ENCODE results near the gene ABL2. TPM values are rescaled to one million over a fixed set of nuclear protein-coding genes. Genes with fewer than 3 reads are reported as not detected.
"Not testable (repeated sequence)": the region's sequence is repeated elsewhere in the genome, so short reads cannot be mapped to it uniquely, and the experiment has no call there.

Gene ABL2
- total RNA-seq, 1 donor, result 14.6 TPM

- no peak overlapping the region for H3K4me3 ChIP-seq (ENCODE audit: low read length)
- H3K27me3 ChIP-seq (ENCODE audit: insufficient read depth, low read length), result no peaks in the 10 kb centered on the region
- no peaks in the 10 kb centered on the region for H3K9me3 ChIP-seq (ENCODE audit: low read depth, low read length)
- H3K4me1 ChIP-seq (ENCODE audit: insufficient read depth, low read length), result peaks cover 16% of the 10 kb centered on the region
Observed at GRCh38 chr1:179231923-179232322, 2.4 kb upstream of the ABL2 start.

DNA sequence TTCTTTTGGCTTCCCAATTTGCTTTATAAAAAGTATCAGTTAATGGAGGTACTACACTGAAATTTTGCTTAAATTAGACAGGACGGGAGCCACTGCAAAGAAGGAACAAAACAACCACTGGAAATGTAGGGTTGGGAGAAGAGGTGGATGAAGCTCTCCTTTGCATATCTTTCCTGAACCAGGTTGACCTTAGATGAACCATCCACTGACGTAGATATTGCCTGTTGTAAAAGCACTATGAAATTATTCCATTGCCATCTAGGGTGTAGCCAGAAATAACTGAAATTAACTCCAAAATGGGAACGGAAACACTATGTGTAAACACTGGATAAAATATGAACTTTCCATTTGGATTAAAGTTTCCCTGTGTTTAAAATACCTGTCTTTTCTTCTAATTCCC, 1.2 kb upstream of the ABL2 start:
- no peaks in the 10 kb centered on the region for H3K9me3 ChIP-seq (ENCODE audit: low read depth, low read length)
- no peaks in the 10 kb centered on the region for H3K27me3 ChIP-seq (ENCODE audit: insufficient read depth, low read length)

GRCh38 chr1:179230251-179230650, 774 bp upstream of the ABL2 start:
- Histone ChIP-seq H3K4me3 (ENCODE audit: low read length) (peak overlapping the region; percentile 46), H3K4me1 (ENCODE audit: insufficient read depth, low read length) (peaks cover 16% of the 10 kb centered on the region), H3K9me3 (ENCODE audit: low read depth, low read length) (no peaks in the 10 kb centered on the region), H3K27me3 (ENCODE audit: insufficient read depth, low read length) (no peaks in the 10 kb centered on the region)

More for the DNA sequence above, 1.2 kb upstream of the ABL2 start:
- H3K4me1 ChIP-seq (ENCODE audit: insufficient read depth, low read length), result peaks cover 16% of the 10 kb centered on the region
- no peak overlapping the region for H3K4me3 ChIP-seq (ENCODE audit: low read length)

GRCh38 chr1:179228783-179229213, 679 bp downstream of the ABL2 start:
- Histone ChIP-seq H3K4me3 (ENCODE audit: low read length) (peak overlapping the region; percentile 78), H3K27me3 (ENCODE audit: insufficient read depth, low read length) (no peaks in the 10 kb centered on the region), H3K9me3 (ENCODE audit: low read depth, low read length) (no peaks in the 10 kb centered on the region), H3K4me1 (ENCODE audit: insufficient read depth, low read length) (peaks cover 16% of the 10 kb centered on the region)

DNA sequence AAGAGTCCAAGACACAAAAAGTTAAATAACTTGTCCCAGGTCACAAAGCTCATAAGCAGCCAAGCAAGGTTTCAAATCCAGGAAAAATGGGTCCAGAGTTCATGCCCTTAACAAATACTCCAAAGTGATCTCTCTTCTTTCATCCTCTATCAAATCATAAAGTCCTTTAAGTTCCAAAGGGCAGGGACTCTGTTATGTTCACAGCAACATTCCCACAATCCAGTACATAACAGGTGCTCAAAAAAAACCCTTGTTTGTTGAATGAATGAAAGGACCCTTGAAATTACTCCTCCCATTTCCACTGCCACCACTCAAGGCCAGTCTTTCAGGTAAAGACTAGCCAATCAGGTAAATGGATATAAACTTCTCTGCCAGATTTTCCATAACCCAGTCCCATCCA, 2.7 kb downstream of the ABL2 start:
- Histone ChIP-seq H3K27me3 (ENCODE audit: insufficient read depth, low read length) (no peaks in the 10 kb centered on the region), H3K4me3 (ENCODE audit: low read length) (no peak overlapping the region), H3K4me1 (ENCODE audit: insufficient read depth, low read length) (peaks cover 16% of the 10 kb centered on the region), H3K9me3 (ENCODE audit: low read depth, low read length) (no peaks in the 10 kb centered on the region)

DNA sequence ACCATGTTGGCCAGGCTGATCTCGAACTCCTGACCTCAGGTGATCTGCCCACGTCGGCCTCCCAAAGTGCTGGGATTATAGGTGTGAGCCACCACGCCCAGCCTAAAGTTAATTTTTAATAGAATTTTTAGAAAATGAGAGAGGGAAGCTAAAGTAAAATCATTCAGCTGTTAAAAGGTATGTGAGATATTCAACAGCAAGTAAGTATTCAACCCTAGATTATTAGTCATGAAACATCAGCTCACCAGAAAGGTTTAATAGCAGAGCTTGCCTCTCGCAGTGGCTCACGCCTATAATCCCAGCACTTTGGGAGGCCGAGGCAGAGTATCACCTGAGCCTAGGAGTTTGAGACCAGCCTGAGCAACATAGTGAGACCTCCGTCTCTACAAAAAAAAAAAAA, 5.0 kb downstream of the ABL2 start:
- H3K27me3 ChIP-seq (ENCODE audit: insufficient read depth, low read length); H3K4me3 ChIP-seq (ENCODE audit: low read length); H3K9me3 ChIP-seq (ENCODE audit: low read depth, low read length): not testable (repeated sequence)
- H3K4me1 ChIP-seq (ENCODE audit: insufficient read depth, low read length), result peaks cover 11% of the 10 kb centered on the region

GRCh38 chr1:179221121-179221520, 8.4 kb downstream of the ABL2 start:
- H3K9me3 ChIP-seq (ENCODE audit: low read depth, low read length); H3K4me3 ChIP-seq (ENCODE audit: low read length); H3K27me3 ChIP-seq (ENCODE audit: insufficient read depth, low read length): not testable (repeated sequence)
- H3K4me1 ChIP-seq (ENCODE audit: insufficient read depth, low read length), result peaks cover 12% of the 10 kb centered on the region

DNA sequence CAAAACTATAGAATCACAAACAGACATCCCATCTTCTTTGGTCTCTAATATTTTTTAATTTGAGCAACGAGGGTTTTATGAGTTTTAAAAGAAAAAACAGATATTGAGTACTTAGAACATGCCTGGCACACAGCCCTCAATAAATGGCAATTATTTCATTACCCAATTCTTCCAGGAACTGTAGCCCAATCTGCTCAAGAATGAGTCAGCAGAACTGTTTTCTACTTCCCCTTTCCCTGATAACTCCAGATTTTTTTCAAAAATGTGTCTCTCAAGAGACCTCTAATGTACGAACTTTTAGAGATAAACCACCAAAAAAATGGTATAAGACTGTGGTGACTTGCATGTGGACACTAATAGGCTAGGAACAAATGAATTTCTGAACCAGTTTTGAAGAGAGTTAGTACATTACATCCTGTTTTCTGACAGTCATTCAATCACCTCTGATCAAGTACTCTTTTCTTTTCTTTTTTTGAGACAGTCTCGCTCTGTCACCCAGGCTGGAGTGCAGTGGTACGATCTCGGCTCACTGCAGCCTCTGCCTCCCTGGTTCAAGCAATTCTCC, 11.5 kb downstream of the ABL2 start:
- H3K27me3 ChIP-seq (ENCODE audit: insufficient read depth, low read length), result no peaks in the 10 kb centered on the region
- H3K4me3 ChIP-seq (ENCODE audit: low read length), result no peak overlapping the region
- no peaks in the 10 kb centered on the region for H3K9me3 ChIP-seq (ENCODE audit: low read depth, low read length)
- H3K4me1 ChIP-seq (ENCODE audit: insufficient read depth, low read length), result peaks cover 12% of the 10 kb centered on the region

GRCh38 chr1:179213317-179213716, 16.2 kb downstream of the ABL2 start:
- H3K9me3 ChIP-seq (ENCODE audit: low read depth, low read length); H3K4me1 ChIP-seq (ENCODE audit: insufficient read depth, low read length); H3K27me3 ChIP-seq (ENCODE audit: insufficient read depth, low read length); H3K4me3 ChIP-seq (ENCODE audit: low read length): not testable (repeated sequence)

DNA sequence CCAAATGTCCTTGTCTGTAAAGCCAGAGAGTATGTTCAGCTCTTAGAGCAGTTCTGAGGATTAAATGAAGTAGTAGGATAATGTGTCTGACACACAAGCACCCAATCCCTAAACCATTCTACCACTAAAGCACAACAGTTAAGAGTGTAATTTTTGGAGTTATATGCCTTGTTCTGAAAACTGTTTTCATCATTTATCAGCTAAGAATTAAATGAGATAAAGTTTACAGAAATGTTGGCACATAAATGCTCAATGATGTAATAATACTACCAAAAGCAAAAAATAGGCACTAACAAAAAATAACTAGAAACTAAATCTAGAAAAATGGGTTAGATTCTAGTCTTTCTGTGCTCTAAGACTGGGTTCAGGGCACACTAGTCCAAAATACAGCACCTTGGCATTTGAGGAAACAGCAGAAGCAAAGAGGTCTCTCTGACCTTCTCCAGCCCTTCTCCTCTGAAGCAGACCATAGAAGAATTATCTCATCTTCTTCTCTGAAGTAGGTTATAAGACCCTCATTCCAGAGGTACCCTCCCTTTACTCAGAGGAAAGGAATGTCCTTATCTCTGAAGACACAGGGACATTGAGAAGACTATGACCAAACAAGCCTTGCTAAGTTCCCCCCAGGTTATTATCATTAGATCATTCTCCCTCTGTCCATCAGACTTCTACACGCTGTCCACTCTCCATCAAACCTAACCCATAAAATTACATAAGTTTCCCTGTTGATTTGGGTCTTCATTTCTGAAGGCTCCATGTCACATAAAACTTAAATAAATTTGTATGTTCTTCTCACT, 20.6 kb downstream of the ABL2 start:
- Histone ChIP-seq H3K27me3 (ENCODE audit: insufficient read depth, low read length) (no peaks in the 10 kb centered on the region), H3K9me3 (ENCODE audit: low read depth, low read length) (no peaks in the 10 kb centered on the region), H3K4me1 (ENCODE audit: insufficient read depth, low read length) (peaks cover 3% of the 10 kb centered on the region), H3K4me3 (ENCODE audit: low read length) (no peak overlapping the region)

GRCh38 chr1:179206812-179207211, 22.7 kb downstream of the ABL2 start:
- H3K4me3 ChIP-seq (ENCODE audit: low read length), result no peak overlapping the region
- no peaks in the 10 kb centered on the region for H3K9me3 ChIP-seq (ENCODE audit: low read depth, low read length)
- peaks cover 3% of the 10 kb centered on the region for H3K4me1 ChIP-seq (ENCODE audit: insufficient read depth, low read length)
- H3K27me3 ChIP-seq (ENCODE audit: insufficient read depth, low read length), result no peaks in the 10 kb centered on the region

GRCh38 chr1:179205284-179205683, 24.2 kb downstream of the ABL2 start:
- Histone ChIP-seq H3K9me3 (ENCODE audit: low read depth, low read length) (no peaks in the 10 kb centered on the region), H3K4me3 (ENCODE audit: low read length) (no peak overlapping the region), H3K4me1 (ENCODE audit: insufficient read depth, low read length) (peaks cover 3% of the 10 kb centered on the region), H3K27me3 (ENCODE audit: insufficient read depth, low read length) (no peaks in the 10 kb centered on the region)

GRCh38 chr1:179202161-179202560, 27.3 kb downstream of the ABL2 start:
- Histone ChIP-seq H3K9me3 (ENCODE audit: low read depth, low read length) (no peaks in the 10 kb centered on the region), H3K4me3 (ENCODE audit: low read length) (no peak overlapping the region), H3K4me1 (ENCODE audit: insufficient read depth, low read length) (peaks cover 3% of the 10 kb centered on the region), H3K27me3 (ENCODE audit: insufficient read depth, low read length) (no peaks in the 10 kb centered on the region)

- no peaks in the 10 kb centered on the region for H3K27me3 ChIP-seq (ENCODE audit: insufficient read depth, low read length)
- peaks cover 3% of the 10 kb centered on the region for H3K4me1 ChIP-seq (ENCODE audit: insufficient read depth, low read length)
- no peak overlapping the region for H3K4me3 ChIP-seq (ENCODE audit: low read length)
- H3K9me3 ChIP-seq (ENCODE audit: low read depth, low read length), result no peaks in the 10 kb centered on the region
Observed at GRCh38 chr1:179200586-179200985, 28.9 kb downstream of the ABL2 start.

- no peaks in the 10 kb centered on the region for H3K9me3 ChIP-seq (ENCODE audit: low read depth, low read length)
- H3K4me1 ChIP-seq (ENCODE audit: insufficient read depth, low read length), result peaks cover 5% of the 10 kb centered on the region
- no peak overlapping the region for H3K4me3 ChIP-seq (ENCODE audit: low read length)
- H3K27me3 ChIP-seq (ENCODE audit: insufficient read depth, low read length), result no peaks in the 10 kb centered on the region
Observed at GRCh38 chr1:179197690-179198297, 31.7 kb downstream of the ABL2 start.

GRCh38 chr1:179195857-179196256, 33.6 kb downstream of the ABL2 start:
- not testable (repeated sequence) for H3K27me3 ChIP-seq (ENCODE audit: insufficient read depth, low read length); H3K9me3 ChIP-seq (ENCODE audit: low read depth, low read length); H3K4me3 ChIP-seq (ENCODE audit: low read length); H3K4me1 ChIP-seq (ENCODE audit: insufficient read depth, low read length)
